ENCODE data around the gene AK9. TPM values are rescaled to one million over a fixed set of nuclear protein-coding genes. Genes with fewer than 3 reads are reported as not detected.

AK9 gene
- total RNA-seq, 1 donor from 2014 or later, result 5.4 TPM

DNA sequence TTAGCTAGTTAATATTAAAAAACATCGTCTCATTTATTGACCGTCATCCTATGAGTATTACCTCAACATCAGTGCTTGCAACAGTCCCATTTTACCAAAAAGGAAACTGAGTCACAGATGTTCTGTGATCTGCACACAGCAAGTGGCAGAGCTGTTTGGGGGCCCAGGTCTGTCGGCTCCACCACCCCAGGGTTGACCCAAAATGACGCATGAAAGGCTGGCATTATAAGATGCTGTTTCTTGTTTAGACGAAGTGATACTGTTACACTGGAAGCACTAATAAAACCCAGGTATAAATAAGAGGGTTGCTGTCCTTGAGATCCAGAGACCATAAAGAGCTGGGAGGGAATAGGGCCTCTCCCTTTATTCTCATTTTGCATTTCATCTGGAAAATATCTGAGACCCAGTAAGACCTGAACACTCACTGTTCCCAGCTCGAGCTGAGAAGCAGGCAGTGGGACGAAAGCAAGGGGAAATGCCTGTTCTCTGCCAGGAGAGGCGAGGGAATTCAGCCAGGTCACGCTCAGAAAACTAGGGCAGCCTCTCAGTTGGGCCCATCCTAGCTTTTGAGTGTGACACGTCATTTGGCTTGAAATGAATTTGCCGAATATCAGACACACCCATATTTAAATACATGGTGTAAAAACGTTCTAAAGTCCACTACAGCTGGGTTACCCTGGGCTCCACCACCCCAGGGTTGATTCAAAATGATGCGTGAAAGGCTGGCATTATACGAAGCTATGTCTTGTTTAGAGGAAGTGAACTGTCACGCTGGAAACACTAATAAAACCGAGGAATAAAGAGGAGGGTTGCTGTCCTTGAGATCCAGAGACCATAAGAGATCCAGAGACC lies 234.1 kb downstream of the AK9 start:
- TF ChIP-seq, protein P1, sequence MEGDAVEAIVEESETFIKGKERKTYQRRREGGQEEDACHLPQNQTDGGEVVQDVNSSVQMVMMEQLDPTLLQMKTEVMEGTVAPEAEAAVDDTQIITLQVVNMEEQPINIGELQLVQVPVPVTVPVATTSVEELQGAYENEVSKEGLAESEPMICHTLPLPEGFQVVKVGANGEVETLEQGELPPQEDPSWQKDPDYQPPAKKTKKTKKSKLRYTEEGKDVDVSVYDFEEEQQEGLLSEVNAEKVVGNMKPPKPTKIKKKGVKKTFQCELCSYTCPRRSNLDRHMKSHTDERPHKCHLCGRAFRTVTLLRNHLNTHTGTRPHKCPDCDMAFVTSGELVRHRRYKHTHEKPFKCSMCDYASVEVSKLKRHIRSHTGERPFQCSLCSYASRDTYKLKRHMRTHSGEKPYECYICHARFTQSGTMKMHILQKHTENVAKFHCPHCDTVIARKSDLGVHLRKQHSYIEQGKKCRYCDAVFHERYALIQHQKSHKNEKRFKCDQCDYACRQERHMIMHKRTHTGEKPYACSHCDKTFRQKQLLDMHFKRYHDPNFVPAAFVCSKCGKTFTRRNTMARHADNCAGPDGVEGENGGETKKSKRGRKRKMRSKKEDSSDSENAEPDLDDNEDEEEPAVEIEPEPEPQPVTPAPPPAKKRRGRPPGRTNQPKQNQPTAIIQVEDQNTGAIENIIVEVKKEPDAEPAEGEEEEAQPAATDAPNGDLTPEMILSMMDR (IDR thresholded peaks at IDR 0.05; ENCODE audit: insufficient read depth, low read length, poor library complexity, severe bottlenecking), result no peak
- Histone ChIP-seq H3K4me3 (ENCODE audit: low read depth, low read length) (no peak overlapping the region), H3K27me3 (ENCODE audit: control insufficient read depth, insufficient read depth, low read length) (no peaks in the 10 kb centered on the region), H3K36me3 (ENCODE audit: control insufficient read depth, insufficient read depth, low read length) (peaks cover 3% of the 10 kb centered on the region)
- DNase-seq (ENCODE audit: low read depth), result no peak

DNA sequence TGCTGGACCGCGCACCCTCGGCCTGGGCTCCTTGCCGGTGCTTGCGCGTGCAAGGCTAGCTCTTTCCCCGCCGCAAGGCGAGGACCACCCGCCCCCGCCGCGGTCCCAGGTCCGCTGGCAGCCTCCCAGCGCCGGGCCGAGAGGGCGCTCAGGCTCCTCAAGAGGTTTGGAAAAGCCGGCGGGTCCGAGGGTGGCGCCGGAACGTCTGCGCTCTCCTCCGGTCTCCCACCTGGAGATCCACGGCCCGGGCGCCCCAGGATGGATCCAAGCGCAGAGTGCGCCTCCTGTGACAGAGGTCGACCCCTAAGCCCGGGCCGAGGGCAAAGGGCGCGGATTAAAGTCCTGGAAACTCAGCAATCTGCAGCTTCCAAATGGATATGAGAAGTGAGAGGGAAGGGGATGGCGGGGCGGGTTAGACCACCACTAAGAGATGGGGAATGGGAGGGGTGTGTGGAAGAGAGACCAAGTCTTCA lies 234.9 kb downstream of the AK9 start:
- peak overlapping the region; percentile 76 for H3K4me3 ChIP-seq (ENCODE audit: low read depth, low read length)
- no peak for DNase-seq (ENCODE audit: low read depth)
- H3K27me3 ChIP-seq (ENCODE audit: control insufficient read depth, insufficient read depth, low read length), result no peaks in the 10 kb centered on the region
- H3K36me3 ChIP-seq (ENCODE audit: control insufficient read depth, insufficient read depth, low read length), result peaks cover 3% of the 10 kb centered on the region
- TF ChIP-seq, protein P1 (IDR thresholded peaks at IDR 0.05; ENCODE audit: insufficient read depth, low read length, poor library complexity, severe bottlenecking), result peak; percentile 0

DNA sequence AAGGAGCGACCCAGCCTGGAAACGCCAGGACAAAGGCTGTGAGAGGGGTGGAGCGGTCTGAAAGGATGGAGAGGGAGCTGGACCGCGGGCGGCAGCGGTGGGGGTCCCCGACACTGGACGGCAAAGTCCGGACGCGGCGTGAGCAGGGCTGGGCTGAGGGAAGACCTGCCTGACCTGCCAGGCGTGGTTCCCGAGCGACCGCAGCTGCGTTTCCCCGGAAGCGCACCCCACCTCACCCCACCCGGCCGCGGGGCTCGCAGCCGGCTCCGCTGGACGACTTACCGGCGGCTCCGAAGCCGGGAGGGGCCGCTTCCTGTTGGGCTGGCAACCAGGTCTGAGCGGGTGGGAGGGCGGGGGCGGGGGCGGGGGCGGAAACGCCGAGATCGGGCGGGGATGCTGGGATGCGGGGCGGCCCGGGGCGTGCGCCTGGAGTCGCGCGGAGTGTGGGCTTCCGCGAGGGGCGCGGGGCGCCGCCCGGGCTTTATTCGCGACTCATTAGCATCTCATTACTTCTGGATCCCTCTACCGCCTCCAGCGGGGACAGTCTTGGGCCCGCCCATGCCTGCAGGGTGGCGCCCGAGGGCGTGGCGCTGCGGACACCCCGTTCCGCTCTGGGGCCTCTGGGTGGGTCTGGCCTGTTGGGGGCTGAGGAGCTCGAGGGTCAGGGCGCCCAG lies 235.4 kb downstream of the AK9 start, which contains the start of gene MICAL1:
Gene MICAL1, minus strand, starts transcription at position 336 of the 674 bp plus-strand sequence. CDS start 1,576 bp downstream, outside the sequence.
- Histone ChIP-seq H3K36me3 (ENCODE audit: control insufficient read depth, insufficient read depth, low read length) (peaks cover 3% of the 10 kb centered on the region), H3K27me3 (ENCODE audit: control insufficient read depth, insufficient read depth, low read length) (no peaks in the 10 kb centered on the region), H3K4me3 (ENCODE audit: low read depth, low read length) (peak within 1 kb of the TSS; percentile 76)
- TF ChIP-seq, protein P1 (IDR thresholded peaks at IDR 0.05; ENCODE audit: insufficient read depth, low read length, poor library complexity, severe bottlenecking), result peak; percentile 39
- DNase-seq (ENCODE audit: low read depth), result no peak

DNA sequence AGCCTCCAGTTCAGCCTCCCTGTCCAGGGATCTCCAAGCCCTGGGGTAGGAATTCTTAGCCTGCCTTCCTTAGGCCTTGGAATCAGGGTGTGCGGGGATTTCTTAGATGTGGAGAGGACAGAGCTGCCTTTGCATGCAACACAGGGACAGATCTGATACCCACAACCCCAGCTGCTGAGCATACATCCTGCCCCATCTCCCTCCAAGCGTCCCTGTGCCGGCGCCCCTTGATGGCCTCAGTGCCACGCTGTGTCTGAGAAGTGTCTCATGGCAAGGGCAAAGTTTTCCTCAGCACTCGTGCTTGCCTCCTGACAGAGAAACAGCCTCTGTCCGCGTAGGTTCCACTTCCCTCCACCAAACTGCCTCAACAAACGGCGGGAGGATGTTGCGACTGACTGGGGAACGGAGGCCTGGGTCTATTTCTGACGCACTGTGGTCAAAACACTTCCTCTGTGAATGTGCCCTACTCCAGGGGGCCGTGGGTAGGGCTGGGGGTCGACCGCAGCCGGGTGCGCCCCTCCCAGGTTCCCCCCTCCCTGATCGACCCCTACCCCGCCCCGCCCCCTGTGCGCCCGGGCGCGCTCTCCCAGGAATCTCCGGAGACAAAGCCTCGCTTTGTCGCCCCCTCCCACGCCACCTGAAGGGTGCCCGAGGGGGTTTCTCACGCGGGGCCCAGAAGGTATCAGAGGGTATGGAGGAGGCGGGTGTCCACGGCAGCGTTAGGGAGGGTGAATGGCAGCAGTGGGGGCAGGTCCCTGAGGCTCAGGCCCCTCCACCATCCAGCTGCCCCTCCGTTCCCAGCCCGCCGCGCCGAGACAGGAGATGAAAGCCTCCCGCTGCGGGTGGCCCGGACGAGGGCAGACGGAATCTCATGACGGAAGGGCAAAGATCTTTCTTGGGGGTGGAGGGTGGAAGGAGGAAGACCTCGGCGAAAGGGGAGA lies 236.2 kb downstream of the AK9 start:
- TF ChIP-seq, protein P1 (IDR thresholded peaks at IDR 0.05; ENCODE audit: insufficient read depth, low read length, poor library complexity, severe bottlenecking), result no peak
- no peaks in the 10 kb centered on the region for H3K27me3 ChIP-seq (ENCODE audit: control insufficient read depth, insufficient read depth, low read length)
- peaks cover 3% of the 10 kb centered on the region for H3K36me3 ChIP-seq (ENCODE audit: control insufficient read depth, insufficient read depth, low read length)
- H3K4me3 ChIP-seq (ENCODE audit: low read depth, low read length), result peak overlapping the region; percentile 76
- DNase-seq (ENCODE audit: low read depth), result no peak
